NOMO-1 (cell line): ENCODE results near the gene CXorf49B.

Source experiments
- DNase-seq, 2 experiments: peaks; one replicate each; lab custom pipeline; 2025; ENCODE audit not compliant: unreplicated experiment in 2 of 2; lab: John Stamatoyannopoulos, UW

Gene CXorf49B

DNA sequence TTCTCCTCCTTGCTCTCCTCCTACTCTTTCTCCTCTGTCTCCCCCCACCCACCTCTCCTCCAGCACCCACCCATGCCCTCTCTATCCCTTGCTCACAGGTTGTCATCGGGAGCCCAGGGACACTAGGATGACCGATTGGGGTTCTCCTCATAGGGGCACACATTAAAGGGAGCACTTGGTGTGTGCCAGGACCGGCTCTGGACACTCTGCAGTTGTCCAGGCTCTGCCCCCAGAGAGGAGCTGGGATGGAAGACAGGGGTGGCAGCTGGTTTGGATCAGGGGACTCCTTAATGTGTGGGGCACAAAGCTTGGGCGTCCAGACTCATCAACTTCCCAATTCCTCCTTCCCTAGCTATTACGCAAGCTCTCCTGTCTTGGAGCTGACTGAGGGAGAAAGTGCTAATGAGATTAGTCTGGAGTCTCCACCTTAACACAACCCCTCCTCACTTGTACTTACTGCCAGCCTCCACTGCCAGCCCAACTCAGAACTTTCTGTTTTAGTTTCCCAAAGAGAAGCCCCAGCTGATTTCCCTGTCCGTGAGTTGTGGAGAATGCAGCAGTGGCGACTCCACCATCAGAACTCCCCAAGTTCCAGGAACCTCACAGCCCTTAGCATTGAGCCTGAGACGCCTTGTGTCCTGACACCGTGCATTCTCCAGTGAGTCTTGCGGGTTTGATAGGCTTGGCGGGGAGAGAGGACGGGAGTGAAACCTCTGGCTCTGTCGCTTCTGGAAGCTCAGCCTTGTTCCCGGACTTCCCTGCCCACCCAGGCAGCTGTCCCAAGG, 52.2 kb downstream of the CXorf49B start:
- DNase-seq, result no peak

GRCh38 chrX:71815906-71816156, 52.7 kb downstream of the CXorf49B start:
- DNase-seq, result no peak
